Cardiac fibroblast (primary cell): ENCODE data around the gene PATJ.
"Not testable (repeated sequence)": the region's sequence is repeated elsewhere in the genome, so short reads cannot be mapped to it uniquely, and the experiment has no call there.

Experiments used
- DNase-seq, 2 donors: peaks; one replicate each; pipeline versions ENCODE4 v3.0.0 to v3.0.0-alpha.2; 2010; ENCODE audit warnings: low read depth in 2 of 2
- H3K4me3 ChIP-seq, 2 donors: replicated peaks in 1 of 2; 1 replicate in 1 of 2; 2 replicates in 1 of 2; pipeline ENCODE4 v1.5.1; 2011; ENCODE audit warnings: low read depth in 2 of 2, low read length in 2 of 2, mild to moderate bottlenecking in 2 of 2, moderate library complexity in 1 of 2
- CTCF ChIP-seq: IDR thresholded peaks from one replicate; pipeline ENCODE4 v1.5.1; 2011; ENCODE audit warnings: low read depth, mild to moderate bottlenecking, low read length, inconsistent platforms

PATJ gene

GRCh38 chr1:61825393-61825792 is 83.1 kb downstream of the PATJ start:
- no peak for TF ChIP-seq CTCF
- no peak for DNase-seq
- no peak overlapping the region for H3K4me3 ChIP-seq

- H3K4me3 ChIP-seq: no peak overlapping the region
- peak; percentile 71 to 79 for DNase-seq
- TF ChIP-seq CTCF: no peak
Measured at GRCh38 chr1:61828805-61829204, 86.5 kb downstream of the PATJ start.

GRCh38 chr1:61836649-61837048 is 94.4 kb downstream of the PATJ start:
- no peak for TF ChIP-seq CTCF
- H3K4me3 ChIP-seq: no peak overlapping the region

GRCh38 chr1:61837607-61838006 is 95.3 kb downstream of the PATJ start:
- not testable (repeated sequence) for H3K4me3 ChIP-seq
- peak in 1 of 2 donors; percentile 73 for DNase-seq

More at GRCh38 chr1:61836649-61837048, 94.4 kb downstream of the PATJ start:
- no peak for DNase-seq

- H3K4me3 ChIP-seq: no peak overlapping the region
- no peak for TF ChIP-seq CTCF
- DNase-seq: peak; percentile 52 to 71
Measured at GRCh38 chr1:61839679-61840078, 97.4 kb downstream of the PATJ start.

- DNase-seq: no peak
- no peak for TF ChIP-seq CTCF
- no peak overlapping the region for H3K4me3 ChIP-seq
Measured at GRCh38 chr1:61842036-61842435, 99.8 kb downstream of the PATJ start.

GRCh38 chr1:61842863-61843514 is 100.7 kb downstream of the PATJ start:
- peak; percentile 30 for TF ChIP-seq CTCF
- DNase-seq: peak; percentile 26 to 32

More at GRCh38 chr1:61842863-61843514, 100.7 kb downstream of the PATJ start:
- no peak overlapping the region for H3K4me3 ChIP-seq
